Hippocampal formation (tissue), 2 donors: ENCODE measurements around the gene KIAA0040.

Source experiments
- DNase-seq, 2 donors: peaks; one replicate each; lab custom pipeline; 2025; lab: John Stamatoyannopoulos, UW

Gene KIAA0040

GRCh38 chr1:175171036-175171913 lies 21.3 kb downstream of the KIAA0040 start:
- no peak for DNase-seq

- DNase-seq, result no peak
These were observed 23.1 kb downstream of the KIAA0040 start for GRCh38 chr1:175169286-175170018.

- DNase-seq, result no peak
These were observed 23.8 kb downstream of the KIAA0040 start for GRCh38 chr1:175168782-175169181.

GRCh38 chr1:175167861-175168260 lies 24.7 kb downstream of the KIAA0040 start:
- no peak for DNase-seq

DNA sequence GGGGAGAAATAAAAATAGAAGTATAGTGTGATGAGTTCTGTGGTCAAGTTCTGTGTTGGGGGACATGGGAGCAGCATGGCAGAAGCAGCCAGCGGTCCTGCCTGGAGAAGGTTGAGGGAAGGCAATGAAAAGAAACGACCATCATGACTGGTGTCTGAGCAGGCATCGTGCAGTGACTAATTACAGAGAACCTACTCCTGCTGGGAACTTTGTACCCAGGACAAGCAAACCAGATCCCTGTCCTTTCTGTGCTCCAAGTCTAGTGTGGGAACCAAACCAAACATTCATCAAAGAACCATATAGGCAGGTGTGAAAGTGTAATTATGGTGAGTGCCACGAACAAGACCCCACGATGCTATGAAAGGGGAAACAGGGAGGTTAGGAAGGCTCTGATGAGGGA lies 25.8 kb downstream of the KIAA0040 start:
- DNase-seq, result no peak

- DNase-seq, result no peak
These were observed 27.8 kb downstream of the KIAA0040 start for GRCh38 chr1:175164751-175165150.

GRCh38 chr1:175163702-175164101 lies 28.9 kb downstream of the KIAA0040 start:
- no peak for DNase-seq

DNA sequence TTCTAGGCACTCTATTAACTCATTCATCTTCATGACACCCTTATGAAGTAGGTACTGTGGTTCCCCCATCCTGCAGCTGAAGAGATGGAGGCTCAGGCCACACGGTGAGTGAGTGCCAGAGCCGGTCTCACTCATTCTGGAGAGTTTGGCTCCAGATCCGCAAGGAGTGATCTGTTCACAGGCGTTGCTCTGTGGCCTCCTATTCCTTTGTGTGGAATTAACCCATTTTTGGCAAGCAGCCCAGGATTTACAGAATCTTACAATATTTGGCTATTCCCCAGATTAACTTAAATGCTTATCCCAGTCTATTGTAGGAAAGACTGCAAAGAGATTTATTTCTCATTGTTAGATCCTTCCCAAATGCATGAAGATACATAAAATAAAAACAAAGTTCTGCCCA lies 29.6 kb downstream of the KIAA0040 start:
- DNase-seq, result no peak

GRCh38 chr1:175158170-175158591 lies 34.4 kb downstream of the KIAA0040 start:
- no peak for DNase-seq

GRCh38 chr1:175157200-175157599 lies 35.4 kb downstream of the KIAA0040 start:
- no peak for DNase-seq

DNA sequence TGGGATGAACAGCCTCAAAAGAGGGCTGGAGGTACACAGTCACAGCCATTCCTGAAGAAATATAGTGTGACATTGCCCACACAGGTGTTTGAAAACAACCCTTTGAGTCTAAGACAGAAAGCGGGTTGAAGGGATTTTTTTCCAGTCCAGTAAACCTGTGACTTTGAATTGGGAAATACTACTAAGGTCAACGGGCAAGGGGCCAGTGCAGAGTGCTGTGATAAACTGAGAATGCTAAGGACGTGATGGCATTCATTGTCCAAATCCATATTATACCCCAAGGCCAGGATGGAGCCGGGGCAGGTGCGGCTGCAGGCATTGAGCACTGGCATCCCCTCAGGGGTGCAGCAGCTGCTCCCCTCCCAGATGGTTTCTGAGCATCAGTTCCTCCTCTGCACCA lies 36.6 kb downstream of the KIAA0040 start:
- DNase-seq, result no peak

GRCh38 chr1:175155473-175155856 lies 37.1 kb downstream of the KIAA0040 start:
- DNase-seq, result no peak

DNA sequence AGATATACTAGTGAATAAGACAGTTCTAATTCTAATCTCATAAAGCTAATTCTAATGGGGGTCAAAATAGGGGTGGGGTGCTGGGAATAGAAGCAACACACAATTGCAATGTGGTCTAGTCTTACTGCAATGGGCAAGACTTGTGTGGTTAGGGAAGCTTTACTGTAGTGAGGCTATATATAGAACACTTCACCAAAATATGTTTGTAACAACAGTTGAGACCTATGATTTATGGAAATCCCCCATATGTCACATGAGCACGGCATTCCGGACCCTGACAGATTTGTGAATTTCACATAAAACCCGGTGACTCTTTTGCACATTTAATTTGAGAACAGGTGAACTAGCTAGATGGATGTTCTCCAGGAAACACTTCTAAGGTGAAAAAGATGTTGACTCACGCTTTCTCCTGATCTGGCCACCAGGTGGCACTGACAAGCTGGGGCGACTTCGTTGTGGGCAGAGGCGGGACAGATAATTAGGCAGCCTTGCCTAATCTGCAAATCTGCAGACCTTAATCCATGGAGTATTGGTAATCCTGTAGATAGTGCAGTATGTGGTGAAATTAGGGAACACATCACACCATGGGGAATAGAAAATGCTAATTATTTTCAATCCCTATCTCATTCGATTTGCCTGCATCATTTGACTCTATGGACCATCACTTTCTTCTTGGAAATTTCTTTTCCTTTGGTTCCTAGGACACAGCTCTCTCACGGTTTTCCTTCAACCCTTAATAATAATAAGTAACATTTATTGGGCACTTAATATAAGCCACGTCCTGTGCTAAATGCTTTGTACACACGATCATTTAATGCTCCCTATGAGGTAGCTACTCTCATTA lies 37.7 kb downstream of the KIAA0040 start:
- peak in 1 of 2 donors; percentile 36 for DNase-seq

DNA sequence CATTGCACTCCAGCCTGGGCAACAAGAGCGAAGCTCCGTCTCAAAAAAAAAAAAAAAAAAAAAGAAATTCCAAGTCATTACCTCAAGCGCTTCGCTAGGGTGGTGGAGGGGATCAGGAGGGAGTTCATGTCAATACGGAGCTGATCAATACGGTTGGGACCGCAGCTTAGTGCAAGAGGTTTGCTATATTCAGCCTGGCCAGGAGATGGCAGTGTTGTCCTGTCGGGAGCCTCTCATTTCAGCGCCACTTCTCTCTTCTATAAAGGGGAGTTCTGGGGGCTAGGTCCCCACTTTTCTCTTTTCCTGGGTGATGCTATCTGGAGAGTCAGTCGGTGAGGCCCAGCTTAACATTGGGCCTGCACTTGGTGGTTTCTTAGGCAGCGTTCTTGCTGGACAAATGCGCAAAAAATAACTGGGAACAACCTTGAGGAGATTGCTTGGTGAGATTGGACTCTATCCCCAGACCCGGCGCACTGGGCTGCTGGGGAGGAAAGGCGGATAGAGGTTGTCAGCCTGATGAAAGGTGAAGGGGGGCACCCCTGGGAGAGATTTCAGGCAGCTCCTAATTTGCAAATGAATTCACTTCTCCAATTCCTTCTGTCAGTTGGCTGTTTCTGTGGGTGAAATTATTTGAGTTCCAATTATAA lies 40.4 kb downstream of the KIAA0040 start:
- peak; percentile 39 to 47 for DNase-seq

DNA sequence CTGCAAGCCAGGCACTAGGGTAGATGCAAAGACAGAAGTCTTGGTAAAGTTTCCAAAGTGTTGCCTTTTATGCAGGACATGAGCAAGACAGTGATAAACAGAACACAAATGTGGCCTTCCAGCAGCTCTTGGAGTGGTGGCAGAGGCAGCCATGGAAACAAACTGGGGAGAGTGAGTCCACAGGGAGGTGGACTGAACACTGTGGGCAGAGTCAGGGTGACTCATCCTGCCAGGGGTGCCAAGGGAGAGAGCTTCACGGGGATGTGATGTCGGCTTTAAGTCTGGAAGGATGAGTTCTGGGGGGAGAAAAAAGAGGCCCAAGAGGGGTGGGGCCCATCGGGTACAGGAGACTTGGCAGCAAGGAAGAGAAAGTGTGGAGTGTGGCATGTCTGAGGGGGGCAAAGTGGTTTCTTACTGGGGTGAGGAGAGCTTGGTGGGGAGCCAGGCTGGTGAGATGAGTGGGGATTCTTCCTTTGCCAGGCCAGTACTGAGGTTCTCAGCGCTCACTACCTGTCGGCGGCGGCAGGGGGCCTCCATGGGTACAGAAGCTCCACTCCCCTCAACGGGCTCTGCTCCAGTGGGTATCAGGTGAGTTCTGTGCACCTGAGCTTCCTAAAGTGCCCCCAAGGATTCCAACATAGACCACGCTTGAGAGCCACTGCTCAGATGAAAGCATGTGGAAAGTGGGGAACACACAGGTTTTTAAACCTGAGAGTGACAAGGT lies 41.8 kb downstream of the KIAA0040 start:
- DNase-seq, result no peak

GRCh38 chr1:175148068-175148467 lies 44.5 kb downstream of the KIAA0040 start:
- no peak for DNase-seq

DNA sequence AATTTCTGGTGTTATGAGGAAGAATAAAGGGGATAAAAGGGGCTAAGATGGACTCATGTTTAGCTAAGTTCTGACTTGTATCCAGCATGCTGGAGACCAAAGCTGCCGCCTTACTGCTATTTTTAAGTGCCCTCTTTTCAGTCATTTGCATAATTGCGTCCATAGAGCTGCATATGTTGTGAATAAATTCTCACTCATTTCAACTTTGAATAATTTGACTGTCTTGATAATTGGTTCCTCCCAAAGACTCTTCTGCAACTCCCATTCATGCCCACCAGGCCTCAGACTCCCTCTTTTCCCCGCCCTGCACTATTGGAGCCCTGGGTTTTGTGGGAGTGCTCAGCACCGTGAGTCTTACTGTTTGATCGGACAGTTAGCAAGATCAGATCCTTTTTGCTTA lies 45.0 kb downstream of the KIAA0040 start:
- DNase-seq, result no peak

DNA sequence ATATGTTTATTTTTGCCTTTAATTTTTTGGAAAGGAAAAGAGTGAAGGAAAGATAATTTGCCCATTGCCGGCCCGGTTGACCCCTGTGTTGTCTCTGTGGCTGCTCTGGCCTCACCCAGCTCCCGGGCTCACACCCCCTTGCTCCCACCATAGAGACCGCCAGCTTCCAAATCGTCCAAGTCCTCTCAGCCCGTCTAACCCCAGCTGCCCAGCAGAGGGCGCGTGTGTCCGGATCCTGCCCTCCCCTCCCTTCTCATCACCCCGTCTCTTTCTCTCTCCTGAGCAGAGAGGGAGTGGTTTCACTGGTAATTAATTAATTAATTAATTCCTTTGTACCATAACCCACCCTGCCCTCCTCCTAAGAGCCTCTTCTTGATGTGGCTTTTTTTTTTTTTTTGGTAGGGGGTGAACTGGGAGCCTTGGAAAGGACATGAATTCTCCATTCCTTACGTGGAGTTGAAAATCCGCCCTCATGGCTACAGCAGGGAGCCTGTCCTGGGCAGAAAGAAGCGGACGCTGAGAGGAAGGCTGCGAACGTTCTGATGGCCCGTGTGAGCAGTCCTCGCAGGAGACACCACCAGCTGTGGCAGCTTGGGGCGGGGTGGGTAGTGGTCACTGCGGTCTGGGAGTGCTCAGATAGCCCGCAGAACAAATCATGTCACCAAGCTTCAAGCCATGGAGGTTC lies 45.9 kb downstream of the KIAA0040 start:
- DNase-seq, result peak in 1 of 2 donors; percentile 25

DNA sequence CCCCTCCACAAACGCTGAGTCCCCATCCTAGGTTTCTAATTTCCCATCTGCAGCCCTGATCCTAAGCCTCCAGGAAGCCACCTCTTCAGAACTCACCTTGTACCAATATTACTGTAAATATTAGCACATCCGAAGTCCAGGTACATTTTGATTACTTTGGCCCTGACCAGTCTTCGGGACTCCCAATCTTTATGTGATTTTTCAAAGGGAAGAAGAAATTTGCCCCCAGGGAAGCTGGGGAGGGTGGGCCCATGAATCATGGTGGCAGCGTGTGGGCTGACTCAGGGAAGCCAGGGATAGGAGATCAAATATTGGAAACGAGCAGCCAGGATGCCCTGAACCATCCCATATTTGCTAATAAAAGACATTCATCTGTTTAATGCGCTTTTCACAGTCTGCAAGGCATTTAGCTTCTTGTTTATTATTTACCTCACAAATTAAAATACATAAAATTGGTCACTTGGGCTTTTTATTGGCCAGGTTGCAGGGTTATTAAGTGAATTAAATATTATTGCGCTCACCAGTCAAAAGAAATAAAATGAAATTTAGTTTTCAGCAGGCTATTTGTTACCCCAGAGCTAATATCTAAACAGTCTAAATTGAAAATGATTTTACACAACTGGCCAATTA lies 46.6 kb downstream of the KIAA0040 start:
- DNase-seq, result no peak

GRCh38 chr1:175138579-175138978 lies 54.0 kb downstream of the KIAA0040 start:
- no peak for DNase-seq
